Hepatocyte (in vitro differentiated cells): ENCODE data around the gene COL4A2. TPM values are rescaled to one million over a fixed set of nuclear protein-coding genes. Genes with fewer than 3 reads are reported as not detected.

Experiments
- microRNA-seq: library from miRNA; unstranded; fragments of <30 nt; microRNA quantifications from one replicate; pipeline ENCODE4, GENCODE V29; 2017
- polyA plus RNA-seq: library from polyadenylated mRNA; unstranded; fragments of >200 nt; fragmentation: Nextera tagmentation; extraction: Ambion mirVana; gene quantifications from 2 replicates; pipeline ENCODE4 v1.2.1, GENCODE V29; 2016
- small RNA-seq: library from RNA; depleted of rRNA; stranded (forward); fragments of <200 nt; gene quantifications from one replicate; pipeline ENCODE3, GENCODE V24; 2014
- total RNA-seq: library from RNA; depleted of rRNA; stranded (reverse); fragments of >200 nt; gene quantifications from 2 replicates; pipeline ENCODE4 v1.2.3, GENCODE V29; 2014

The COL4A2 gene
- total and polyA plus RNA-seq, 2 experiments from 2014 or later: 171 to 221 TPM

Small RNAs within 50 kb of the gene (microRNA-seq; reads per million reads assigned to microRNA genes)
- not detected for gene MIR8073

Small RNAs within 50 kb of the gene (small RNA-seq; reads per million reads assigned to genes)
- not detected for gene MIR8073

Other genes with a start within 250 kb of the COL4A2 start
- 223 and 269 TPM in 2 replicates for gene COL4A1, start 127 bp upstream of the COL4A2 start, total RNA-seq
- 138 and 140 TPM in 2 replicates for gene COL4A1, start 127 bp upstream of the COL4A2 start, polyA plus RNA-seq